ENCODE measurements around the gene FH. TPM values are rescaled to one million over a fixed set of nuclear protein-coding genes. Genes with fewer than 3 reads are reported as not detected.

FH gene
- total and polyA plus RNA-seq, 2 donors from 2014 or later, result 51.9 to 128 TPM

DNA sequence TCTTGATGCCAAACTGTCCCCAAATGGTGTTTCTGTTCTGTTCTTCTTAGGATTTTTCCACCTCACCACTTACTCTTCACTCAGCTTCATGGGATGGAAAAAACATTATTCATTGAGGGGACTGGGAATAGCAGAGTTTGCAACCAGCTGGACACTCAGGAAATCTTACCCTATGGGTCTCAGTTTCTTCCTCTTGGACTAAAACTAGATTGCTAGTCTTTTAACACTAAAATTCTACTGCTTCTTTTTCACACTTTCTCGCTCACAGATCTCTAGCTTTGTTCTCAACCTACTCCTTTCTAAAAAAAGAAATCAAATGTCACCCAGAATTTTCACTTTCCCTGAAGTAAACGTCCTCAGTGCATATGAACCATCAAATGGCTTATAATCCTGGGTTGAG is 17.4 kb upstream of the FH start:
- no peak overlapping the region for H3K4me3 ChIP-seq (ENCODE audit: low read length in 3 of 3)
- DNase-seq, result no peak
- H3K27ac ChIP-seq (ENCODE audit: low read depth in 2 of 2, low read length in 2 of 2), result no peak overlapping the region

DNA sequence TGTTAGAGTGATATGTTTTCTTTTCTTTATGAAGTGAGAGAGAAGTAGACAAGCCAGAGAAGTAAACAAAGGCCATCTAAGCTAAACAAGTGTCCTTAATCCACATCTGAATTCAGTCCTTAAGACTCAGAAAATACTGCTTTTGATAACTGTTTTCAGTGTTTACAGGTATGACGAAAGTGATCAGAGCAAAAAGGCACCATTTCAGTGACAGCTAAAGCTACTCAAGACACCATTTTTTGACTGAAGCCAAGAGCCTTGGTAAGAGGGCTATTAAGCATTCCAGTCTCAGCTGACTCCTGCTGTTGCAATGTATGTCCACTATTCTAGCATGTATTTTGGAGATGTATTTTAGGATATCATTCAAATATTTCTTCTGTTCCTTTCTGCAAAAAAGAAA is 16.7 kb upstream of the FH start:
- no peak overlapping the region for H3K27ac ChIP-seq (ENCODE audit: low read depth in 2 of 2, low read length in 2 of 2)
- no peak for DNase-seq
- intact Hi-C loops (cut with DNase I), result loop anchor here (10.0 kb wide), 1 partner anchor 88 kb away; no protein-coding TSS in a partner anchor

More for the DNA sequence above, 17.4 kb upstream of the FH start:
- Histone ChIP-seq H3K36me3 (ENCODE audit: control insufficient read depth in 2 of 3, insufficient read depth in 3 of 3, low read length in 3 of 3) (no peaks in the 10 kb centered on the region), H3K9me3 (ENCODE audit: control insufficient read depth in 2 of 3, insufficient read depth in 1 of 3, low read length in 3 of 3) (no peaks in the 10 kb centered on the region), H3K27me3 (ENCODE audit: control insufficient read depth, insufficient read depth, low read length) (no peaks in the 10 kb centered on the region), H3K4me1 (ENCODE audit: control insufficient read depth in 2 of 3, insufficient read depth in 2 of 3, low read depth in 1 of 3, low read length in 3 of 3) (no peaks in the 10 kb centered on the region), H3K9ac (ENCODE audit: low read length in 3 of 3) (no peak overlapping the region)
- TF ChIP-seq, protein P1, sequence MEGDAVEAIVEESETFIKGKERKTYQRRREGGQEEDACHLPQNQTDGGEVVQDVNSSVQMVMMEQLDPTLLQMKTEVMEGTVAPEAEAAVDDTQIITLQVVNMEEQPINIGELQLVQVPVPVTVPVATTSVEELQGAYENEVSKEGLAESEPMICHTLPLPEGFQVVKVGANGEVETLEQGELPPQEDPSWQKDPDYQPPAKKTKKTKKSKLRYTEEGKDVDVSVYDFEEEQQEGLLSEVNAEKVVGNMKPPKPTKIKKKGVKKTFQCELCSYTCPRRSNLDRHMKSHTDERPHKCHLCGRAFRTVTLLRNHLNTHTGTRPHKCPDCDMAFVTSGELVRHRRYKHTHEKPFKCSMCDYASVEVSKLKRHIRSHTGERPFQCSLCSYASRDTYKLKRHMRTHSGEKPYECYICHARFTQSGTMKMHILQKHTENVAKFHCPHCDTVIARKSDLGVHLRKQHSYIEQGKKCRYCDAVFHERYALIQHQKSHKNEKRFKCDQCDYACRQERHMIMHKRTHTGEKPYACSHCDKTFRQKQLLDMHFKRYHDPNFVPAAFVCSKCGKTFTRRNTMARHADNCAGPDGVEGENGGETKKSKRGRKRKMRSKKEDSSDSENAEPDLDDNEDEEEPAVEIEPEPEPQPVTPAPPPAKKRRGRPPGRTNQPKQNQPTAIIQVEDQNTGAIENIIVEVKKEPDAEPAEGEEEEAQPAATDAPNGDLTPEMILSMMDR (IDR thresholded peaks at IDR 0.05; ENCODE audit: borderline replicate concordance, extremely low read depth, insufficient read depth), result no peak
- FAIRE-seq, result no peak
- intact Hi-C loops (cut with DNase I), result loop anchor here (10.0 kb wide), 1 partner anchor 88 kb away; no protein-coding TSS in a partner anchor

DNA sequence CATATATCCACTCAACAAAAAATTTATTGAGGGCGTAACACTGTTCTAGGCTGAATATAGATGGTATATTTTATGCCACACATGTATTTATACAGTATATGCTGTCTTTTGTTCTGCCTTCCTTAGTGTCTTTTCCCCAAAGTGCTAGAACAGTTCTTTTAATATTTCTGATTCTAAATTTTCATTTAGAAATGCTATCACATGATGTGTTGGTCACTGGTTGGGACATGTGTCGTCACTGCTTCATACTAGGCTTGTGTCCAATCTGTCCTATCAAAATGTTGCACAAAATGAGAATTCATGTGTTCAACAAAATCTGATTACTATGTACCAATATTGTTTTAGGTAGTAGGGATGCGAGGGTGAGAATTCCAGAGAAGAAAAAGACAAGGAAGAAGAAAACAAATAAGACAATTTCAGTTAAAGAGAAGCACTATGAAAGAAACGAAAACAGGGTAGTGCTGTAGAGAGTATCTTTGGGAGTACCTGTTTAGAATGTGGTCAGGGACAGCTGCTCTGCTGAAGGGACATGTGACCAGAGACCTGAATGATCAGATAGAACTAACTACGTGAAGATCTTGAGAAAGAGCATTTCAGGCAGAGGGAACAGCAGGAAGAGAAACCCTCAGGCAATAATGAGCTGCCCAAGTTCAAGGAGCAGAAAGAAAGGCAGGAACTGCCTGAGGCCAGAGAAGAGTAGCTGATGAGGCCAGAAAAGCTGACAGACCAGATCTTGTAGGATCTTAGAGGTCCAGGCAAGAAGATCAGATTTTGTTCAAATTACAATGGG is 14.0 kb upstream of the FH start:
- DNase-seq (no peak), FAIRE-seq (no peak)
- peaks cover 0 to 2% (median 0%) of the 10 kb centered on the region in 3 donors for H3K4me1 ChIP-seq (ENCODE audit: control insufficient read depth in 2 of 3, insufficient read depth in 2 of 3, low read depth in 1 of 3, low read length in 3 of 3)
- no peaks in the 10 kb centered on the region for H3K36me3 ChIP-seq (ENCODE audit: control insufficient read depth in 2 of 3, insufficient read depth in 3 of 3, low read length in 3 of 3)
- no peaks in the 10 kb centered on the region for H3K27me3 ChIP-seq (ENCODE audit: control insufficient read depth, insufficient read depth, low read length)
- H3K4me3 ChIP-seq (ENCODE audit: low read length in 3 of 3), result peak overlapping the region; percentile 7 to 95 (median 49)
- H3K27ac ChIP-seq (ENCODE audit: low read depth in 2 of 2, low read length in 2 of 2), result peak overlapping the region; percentile 43 to 52
- no peak overlapping the region for H3K9ac ChIP-seq (ENCODE audit: low read length in 3 of 3)
- TF ChIP-seq, protein P1 (IDR thresholded peaks at IDR 0.05; ENCODE audit: borderline replicate concordance, extremely low read depth, insufficient read depth), result no peak
- no peaks in the 10 kb centered on the region for H3K9me3 ChIP-seq (ENCODE audit: control insufficient read depth in 2 of 3, insufficient read depth in 1 of 3, low read length in 3 of 3)
- intact Hi-C loops (cut with DNase I), result loop anchor here (10.0 kb wide), 1 partner anchor 91 kb away; no protein-coding TSS in a partner anchor

More for the DNA sequence above, 16.7 kb upstream of the FH start:
- H3K36me3 ChIP-seq (ENCODE audit: control insufficient read depth in 2 of 3, insufficient read depth in 3 of 3, low read length in 3 of 3), result no peaks in the 10 kb centered on the region
- TF ChIP-seq, protein P1 (IDR thresholded peaks at IDR 0.05; ENCODE audit: borderline replicate concordance, extremely low read depth, insufficient read depth), result no peak
- no peaks in the 10 kb centered on the region for H3K9me3 ChIP-seq (ENCODE audit: control insufficient read depth in 2 of 3, insufficient read depth in 1 of 3, low read length in 3 of 3)
- no peak for FAIRE-seq
- no peaks in the 10 kb centered on the region for H3K27me3 ChIP-seq (ENCODE audit: control insufficient read depth, insufficient read depth, low read length)
- H3K9ac ChIP-seq (ENCODE audit: low read length in 3 of 3), result no peak overlapping the region
- H3K4me1 ChIP-seq (ENCODE audit: control insufficient read depth in 2 of 3, insufficient read depth in 2 of 3, low read depth in 1 of 3, low read length in 3 of 3), result no peaks in the 10 kb centered on the region
- H3K4me3 ChIP-seq (ENCODE audit: low read length in 3 of 3), result no peak overlapping the region

Measured in kidney (tissue), 14 donors.